Glomerular endothelial cell (primary cell): ENCODE results near the gene TPBGL. TPM values are rescaled to one million over a fixed set of nuclear protein-coding genes. Genes with fewer than 3 reads are reported as not detected.
A peak's percentile ranks its signal among the peaks of the same experiment; 100 is the strongest.

ENCODE experiments used
- DNase-seq: peaks from one replicate; pipeline ENCODE4 v3.0.0-alpha.2; 2011; ENCODE audit warnings: low read depth, low spot score; ENCODE audit errors: extremely low read depth
- total RNA-seq: library from RNA; depleted of rRNA; stranded (reverse); fragments of >200 nt; gene quantifications from 2 replicates; pipeline ENCODE4 v1.2.3, GENCODE V29; 2015

TPBGL gene
- total RNA-seq, 1 donor from 2014 or later, result 1.3 TPM

DNA sequence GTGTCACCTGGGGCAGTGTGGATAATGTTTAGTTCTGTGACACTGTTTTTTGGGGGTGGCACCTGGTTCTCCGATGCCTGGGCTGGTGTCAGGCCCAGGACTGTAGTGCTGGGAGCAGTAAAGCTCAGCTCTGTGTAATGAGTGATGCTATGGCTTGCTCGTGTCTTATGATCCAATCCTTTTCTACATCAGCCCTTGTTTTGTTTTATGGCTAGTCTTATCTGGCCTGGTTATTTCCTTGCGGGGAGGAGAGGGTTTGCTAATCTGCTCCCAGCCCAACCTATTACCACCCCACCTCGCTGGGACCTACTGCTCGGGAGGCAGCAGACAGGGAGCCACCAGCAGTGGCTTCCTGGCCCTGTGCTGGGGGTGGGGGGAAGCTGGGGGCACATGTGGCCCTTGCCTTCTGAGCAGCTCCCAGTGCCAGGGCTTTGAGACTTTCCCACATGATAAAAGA lies 35.0 kb upstream of the TPBGL start:
- no peak for DNase-seq

DNA sequence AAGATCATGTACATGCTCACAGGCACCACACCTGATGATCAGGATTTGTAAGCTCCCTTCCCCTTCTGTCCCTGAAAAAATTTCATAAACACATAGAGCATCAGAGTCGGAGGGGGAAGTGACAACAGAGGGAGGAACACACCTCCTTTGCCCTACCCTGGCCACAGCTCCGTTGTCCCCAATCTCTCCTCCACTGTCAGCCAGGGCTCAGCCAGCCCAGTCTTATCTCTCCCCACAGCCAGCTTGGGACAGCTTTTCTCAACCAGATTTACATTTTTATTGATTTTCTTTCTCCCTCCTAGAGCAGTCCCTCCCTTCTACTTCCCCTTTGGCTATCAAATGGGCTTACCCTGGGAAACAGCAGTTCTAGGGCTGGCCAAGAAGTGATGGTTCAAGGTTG lies 32.1 kb upstream of the TPBGL start:
- DNase-seq, result no peak

DNA sequence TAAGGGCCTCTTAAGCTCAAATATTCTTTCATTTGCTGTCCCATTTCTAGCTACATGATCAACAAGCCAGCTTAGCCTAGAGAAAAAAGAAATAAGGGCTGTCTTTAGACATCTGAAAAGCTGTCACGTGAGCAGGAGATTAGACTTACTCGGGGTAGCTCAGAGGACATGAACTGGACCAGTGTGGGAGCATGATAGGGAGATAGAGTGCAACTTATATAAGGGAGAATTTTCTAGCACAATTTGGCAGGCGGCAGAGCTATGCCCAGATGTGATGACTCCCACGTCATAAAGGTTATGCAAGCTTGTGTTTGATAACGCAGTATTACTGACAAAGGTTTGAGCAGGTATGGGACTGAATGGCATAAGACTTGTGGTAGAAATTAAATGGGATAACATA lies 28.2 kb upstream of the TPBGL start:
- DNase-seq, result no peak

DNA sequence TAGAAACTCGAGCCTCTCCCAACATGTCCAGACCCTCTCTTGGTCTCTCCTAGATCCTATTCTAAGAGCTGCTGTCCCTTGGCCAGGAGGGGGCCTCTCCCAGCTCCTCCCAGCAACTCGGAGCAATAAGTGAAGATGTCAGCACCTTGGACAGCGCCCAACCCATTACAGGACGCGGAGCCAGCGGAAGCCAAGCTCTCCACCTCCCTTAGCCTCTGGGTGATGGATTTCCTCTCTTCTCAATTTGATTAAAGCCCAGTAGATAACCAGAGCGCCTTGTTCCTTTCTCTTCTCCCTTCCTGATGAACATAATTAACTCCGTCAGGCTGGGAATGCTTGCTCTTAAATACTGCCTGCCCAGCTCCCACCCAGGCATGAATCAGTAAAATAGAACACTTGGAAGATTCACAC lies 26.2 kb upstream of the TPBGL start:
- DNase-seq, result peak; percentile 45

DNA sequence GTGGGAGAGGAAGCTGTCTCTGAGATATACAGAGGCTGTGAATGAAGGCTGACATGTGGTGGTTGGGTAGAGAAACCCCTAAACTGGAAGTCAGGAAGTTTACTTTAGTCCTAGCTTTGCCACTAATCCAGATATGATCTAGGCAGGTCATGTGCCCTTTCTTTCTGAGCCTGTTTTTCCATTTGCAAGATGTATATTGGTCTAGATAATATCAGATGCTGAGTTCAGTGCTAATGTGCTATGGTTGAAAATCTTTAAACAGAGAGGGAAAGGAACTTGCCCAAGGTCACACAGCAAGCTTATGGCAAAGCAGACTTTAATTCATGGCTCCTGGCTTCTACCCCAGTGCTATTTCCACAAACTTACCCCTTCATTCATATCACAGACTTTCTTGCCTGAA lies 25.7 kb upstream of the TPBGL start:
- DNase-seq, result no peak

DNA sequence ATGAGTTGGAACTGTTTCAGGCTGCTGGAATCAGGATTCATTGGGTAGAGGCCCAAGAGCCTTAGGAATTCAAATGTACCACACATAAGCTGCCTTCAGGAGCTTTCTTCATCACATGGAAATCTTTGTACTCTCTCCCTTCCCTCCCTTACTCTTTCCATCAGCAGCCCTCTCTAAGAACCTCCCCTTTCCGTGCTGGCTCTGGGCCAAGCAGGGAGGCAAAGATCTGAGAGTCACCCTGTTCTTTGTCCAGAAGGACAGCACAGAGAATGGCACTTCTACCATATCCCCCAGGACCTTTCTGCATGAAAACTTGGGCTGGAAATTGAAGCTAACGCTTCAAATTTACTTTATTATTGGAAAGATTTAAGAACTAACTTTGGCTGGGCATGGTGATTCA lies 20.7 kb upstream of the TPBGL start:
- no peak for DNase-seq

DNA sequence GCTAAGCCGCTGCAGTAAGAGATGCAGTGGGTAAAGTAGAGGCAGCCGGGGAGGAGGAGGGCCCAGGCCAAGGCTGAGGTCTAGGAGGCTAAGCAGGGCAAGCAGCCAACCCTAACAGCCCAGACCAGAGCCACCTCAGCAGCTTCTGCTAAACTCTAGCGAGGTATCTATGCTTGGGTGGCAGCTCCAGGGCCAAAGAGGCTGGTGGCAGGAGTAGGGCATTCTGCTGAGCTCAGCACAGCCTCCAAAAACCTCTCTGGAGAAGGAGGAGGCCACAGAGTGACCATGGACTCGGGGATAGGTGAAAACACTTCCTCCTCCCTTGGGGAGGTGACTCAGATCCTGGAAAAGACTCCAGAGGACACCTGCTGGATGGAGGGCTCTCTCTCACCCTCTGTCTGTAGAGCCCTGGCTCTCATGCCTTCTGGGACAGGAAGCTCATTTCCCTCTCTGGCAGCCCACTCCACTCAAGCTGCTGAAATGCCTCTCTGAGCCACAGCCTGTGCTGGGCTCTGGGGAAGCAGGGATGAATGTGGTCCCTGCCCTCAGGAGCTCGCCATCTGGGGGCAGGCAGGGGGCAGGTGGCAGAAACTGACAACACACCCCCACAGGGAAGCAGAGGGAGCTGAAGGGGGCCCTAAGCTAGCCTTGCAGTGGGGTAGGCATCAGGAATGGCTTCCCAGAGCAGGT lies 16.5 kb upstream of the TPBGL start:
- DNase-seq, result no peak

DNA sequence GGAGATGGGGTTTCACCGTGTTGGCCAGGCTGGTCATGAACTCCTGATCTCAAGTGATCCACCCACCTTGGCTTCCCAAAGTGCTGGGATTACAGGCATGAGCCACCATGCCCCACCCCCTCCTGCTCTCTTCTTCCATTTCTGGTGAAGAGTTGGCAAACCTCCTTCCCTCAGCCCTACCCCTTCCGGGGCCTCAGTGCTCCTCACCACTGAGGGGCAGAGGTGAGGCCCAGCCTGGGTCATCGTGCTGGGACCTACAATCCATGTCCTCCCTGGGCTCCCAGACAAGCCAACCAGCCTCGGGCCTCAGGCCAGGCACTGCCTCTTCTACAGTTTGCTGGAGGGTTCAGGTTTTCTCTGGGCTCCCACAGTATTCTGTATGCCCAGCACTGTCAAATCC lies 14.8 kb upstream of the TPBGL start:
- no peak for DNase-seq

DNA sequence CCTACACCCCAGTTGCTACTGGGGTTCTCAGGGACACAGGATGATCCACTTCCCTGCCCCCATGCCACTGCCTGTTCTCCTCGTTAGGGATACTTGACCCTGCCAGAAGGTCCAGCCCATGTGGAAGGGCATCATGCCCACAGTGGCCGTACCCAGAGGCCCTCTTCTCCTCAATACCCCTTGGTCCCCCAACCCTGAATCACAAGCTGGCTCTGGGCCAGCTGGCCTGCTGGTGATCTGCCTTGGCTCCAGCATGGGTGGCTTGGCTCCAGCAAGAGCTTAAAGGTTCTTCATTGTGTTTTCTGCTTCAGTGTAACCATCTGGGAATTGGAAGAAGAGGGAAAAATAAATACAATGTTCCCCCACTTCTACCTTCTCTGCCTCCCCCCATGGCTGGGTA lies 11.1 kb upstream of the TPBGL start:
- no peak for DNase-seq

DNA sequence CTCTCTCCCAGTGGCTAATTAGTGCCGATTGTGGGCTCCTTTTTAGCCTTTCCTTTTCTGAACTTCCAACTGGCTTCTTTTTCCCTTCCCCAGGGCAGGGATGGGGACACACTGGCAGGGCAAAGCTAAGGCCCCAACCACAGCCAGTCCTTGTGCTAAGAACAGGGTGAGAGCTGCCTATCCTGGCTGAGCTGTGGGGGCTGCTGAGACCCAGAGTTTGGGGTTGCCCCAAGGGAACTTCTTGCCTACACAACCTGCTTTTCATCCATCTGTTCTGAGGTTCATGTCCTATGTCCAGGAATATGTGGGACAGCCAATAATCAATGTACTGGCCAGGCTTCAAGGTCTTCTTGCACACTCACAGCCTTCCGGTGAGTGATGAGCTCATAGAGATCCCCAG lies 10.0 kb upstream of the TPBGL start:
- no peak for DNase-seq

DNA sequence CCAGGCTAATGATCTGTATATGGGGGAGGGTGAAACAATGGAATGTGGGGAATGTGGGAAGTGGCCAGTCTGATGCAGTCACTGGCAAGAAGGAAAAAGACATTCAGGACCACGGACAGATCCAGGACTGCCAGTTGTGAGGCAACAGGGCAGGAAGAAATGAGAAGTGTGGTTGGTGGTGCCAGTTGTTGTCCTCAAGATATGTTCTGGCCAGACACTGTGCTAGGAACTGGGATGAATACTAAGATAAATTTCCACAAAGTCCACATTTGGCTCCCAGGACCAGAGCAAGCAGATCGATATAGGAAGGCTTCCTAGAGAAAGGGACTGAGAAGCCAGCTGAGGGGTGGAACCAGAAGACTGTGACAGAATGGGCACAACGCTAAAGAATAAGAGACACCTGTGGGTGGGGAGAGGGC lies 6.8 kb upstream of the TPBGL start:
- DNase-seq, result peak; percentile 22

DNA sequence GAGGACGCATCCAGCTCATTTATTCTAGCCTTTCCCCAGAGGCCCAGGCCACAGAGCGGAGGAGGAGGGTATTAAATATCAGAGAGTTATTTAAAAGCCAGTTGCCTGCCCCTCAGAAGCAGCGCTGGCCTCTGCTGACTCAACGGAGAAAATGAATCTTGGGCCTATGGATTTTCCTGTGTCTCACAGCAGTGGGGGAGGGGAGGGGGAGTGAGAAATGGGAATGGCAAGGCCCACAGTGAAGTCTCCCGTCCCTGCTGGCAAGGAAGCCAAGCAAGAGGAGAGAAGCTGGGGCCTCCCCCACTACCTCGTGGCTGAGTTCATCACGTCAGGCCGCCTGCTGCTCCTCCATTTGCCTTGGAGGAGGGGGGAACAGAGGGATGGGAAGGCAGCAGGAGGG lies 4.5 kb upstream of the TPBGL start:
- no peak for DNase-seq

DNA sequence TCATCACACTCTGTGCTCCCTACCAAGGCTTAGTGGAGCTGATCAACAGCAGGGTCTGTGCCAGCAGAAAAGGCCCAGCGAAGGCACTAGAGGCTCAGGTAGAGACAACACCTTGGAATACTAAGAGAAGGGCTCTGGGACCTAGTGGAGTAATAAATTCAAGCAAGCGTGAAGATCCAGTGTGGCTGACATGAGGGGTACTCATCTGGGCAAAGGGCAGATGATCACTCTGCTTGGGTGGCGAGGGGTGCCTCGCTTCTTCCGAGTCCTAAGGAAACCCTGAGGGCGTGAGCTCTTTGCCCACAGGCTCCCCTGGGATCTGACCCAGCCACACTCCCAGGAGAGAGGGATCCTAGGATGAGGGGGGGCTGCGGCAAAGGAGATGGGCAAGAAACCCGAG lies 3.5 kb upstream of the TPBGL start:
- no peak for DNase-seq

DNA sequence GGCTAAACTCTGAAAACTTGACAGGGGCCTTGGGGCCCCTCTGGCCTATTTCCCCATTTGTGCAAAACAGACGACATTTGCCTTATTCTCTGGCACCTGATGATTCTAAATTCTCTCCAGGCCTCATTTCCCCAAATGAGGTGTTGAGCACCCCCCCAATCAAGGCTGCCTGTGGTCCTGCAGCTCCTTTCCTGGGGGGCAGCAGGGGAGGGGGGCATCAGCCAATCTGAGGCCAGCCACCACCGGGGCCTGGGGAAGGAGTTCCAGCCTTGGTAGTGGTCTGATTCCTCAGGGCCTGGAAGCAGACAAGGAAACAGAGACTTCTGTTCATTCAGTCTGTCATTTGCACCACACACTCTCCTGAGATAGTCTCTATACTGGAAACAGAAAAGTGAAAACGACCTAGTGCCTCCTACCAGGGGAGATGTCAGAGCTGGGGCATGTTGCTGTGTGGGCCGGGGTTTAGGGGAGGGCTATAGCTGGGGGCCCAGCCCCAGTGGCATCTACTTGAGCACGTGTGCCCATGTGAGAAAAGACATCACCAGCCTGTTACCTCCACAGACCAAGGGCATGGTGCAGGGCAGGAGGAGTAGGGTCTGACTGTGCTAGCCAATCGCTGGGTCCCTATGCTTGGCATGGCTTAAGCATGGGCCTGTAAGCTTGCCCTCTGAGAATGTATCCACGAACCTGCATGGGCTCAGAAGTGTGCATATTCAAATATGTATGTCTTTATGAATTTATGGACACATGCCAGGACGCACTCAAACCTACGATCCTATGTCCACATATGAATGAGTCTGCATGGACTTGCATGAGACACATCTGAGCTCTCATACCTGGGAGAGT lies 1.8 kb upstream of the TPBGL start:
- no peak for DNase-seq

DNA sequence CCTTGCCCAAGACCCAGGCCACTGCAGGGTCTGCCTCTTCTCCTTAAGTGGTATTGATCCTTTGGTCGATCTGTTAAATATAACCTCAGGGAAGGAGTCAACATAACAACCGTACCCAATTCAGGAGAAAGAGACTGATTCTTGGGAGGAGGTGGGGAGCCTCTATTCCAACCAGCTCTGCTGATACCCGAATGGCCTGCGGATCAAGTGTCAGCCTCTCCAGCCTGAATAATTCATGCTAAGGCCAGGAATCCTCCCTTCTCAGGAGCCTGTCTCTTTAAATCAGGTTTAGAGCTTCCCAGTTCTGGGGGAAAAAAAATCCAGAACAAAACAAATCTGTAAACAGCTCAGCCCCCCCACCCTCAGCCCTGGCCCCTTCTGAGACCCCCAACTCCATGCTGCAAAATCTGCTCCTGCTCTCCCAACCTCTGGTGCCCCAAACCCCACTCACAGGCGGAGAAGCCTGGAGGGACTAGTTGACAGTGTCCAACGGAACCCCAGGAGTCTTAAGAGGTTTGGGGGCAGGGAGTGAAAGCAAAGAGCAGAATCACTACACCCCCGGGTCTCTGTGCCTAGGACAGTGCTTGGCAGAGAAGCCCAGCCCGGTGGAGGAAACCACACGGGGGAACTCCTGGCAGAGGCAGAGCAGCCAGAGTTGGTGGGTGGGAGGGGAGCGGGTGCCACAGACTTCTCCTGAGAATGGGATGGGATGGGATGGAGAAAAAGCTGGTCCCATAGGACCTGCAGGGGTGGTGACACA lies 863 bp upstream of the TPBGL start:
- DNase-seq, result no peak

DNA sequence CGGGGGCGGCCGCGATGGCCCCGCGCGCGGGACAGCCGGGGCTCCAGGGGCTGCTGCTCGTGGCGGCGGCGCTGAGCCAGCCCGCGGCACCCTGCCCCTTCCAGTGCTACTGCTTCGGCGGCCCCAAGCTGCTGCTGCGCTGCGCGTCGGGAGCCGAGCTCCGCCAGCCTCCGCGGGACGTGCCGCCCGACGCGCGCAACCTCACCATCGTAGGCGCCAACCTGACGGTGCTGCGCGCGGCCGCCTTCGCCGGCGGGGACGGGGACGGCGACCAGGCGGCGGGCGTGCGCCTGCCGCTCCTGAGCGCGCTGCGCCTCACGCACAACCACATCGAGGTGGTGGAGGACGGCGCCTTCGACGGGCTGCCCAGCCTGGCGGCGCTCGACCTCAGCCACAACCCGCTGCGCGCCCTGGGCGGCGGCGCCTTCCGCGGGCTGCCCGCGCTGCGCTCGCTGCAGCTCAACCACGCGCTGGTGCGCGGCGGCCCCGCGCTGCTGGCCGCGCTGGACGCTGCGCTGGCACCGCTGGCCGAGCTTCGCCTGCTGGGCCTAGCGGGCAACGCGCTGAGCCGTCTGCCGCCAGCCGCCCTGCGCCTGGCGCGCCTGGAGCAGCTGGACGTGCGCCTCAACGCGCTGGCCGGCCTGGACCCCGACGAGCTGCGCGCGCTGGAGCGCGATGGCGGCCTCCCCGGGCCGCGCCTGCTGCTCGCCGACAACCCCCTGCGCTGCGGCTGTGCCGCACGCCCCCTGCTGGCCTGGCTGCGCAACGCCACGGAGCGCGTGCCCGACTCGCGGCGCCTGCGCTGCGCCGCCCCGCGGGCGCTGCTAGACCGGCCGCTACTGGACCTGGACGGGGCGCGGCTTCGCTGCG lies 697 bp downstream of the TPBGL start:
- DNase-seq, result no peak

DNA sequence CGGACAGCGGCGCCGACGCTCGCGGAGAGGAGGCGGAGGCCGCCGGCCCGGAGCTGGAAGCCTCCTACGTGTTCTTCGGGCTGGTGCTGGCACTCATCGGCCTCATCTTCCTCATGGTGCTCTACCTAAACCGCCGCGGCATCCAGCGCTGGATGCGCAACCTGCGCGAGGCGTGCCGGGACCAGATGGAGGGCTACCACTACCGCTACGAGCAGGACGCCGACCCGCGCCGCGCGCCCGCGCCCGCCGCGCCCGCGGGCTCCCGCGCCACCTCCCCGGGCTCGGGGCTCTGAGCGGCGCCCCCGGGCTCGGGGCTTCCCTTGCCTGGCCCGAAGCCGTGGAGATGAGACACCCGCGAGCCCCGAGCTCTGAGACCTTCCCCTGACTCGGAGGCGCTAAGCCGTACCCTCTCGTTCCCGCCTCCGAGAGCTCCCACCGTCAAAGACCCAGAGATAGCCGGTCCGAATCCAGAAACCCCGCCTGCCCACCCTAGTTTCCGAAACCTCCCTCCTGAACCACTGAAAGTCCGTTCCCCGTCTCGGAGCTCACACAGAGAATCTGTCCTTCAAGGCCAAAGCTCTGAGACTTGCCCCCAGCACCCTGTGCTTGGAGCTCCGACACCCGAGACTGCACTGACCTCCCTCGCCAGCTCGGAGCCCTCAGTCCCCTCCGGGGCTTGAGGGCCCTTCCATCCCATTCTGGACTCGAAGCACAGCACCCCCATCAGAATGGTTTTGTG lies 1.5 kb downstream of the TPBGL start:
- no peak for DNase-seq

DNA sequence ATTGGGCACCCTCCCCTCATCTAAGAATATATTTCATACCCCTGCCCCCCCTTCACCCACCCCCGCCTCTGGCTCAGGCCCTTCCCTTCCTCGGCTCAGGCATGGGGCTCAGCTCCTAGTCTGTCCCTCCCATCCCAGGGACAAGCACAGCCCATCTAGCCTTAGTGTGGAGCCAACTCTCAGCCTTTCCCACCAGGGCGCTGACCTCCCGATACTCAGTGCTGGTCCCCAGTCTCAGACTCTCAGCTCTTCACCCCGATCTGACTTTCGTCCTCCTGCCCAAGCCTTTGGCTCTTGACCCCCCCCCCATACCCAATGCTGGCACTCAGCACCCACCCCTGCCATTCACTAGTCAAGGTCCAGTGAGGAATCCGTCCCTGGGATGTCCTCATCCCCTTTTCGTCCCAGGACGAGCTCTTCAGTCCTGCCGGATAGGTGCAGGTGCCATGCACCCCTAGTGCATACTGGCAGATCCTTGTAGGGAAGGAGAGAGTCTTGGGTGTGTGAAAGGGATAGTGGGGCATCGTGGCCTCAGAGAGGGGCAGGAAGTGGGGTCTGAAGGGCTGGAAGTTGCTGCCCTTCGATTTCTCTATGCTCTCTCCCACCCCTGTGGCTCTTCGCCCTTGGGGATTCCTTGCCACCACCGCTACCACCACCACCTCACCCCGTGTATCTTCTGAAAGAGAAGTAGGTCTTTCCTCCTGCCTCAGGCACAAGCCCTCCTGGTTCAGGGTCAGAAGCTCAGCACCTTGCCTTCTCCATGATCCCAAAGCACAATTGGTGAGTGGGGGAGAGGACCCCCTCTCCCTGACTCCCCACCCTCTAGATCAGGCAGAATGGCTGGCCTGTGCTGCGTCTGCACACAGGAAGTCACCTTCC lies 2.4 kb downstream of the TPBGL start:
- no peak for DNase-seq
